Measurements from ENCODE around the gene TEDC1.
"Not testable (repeated sequence)": the region's sequence is repeated elsewhere in the genome, so short reads cannot be mapped to it uniquely, and the experiment has no call there.

TEDC1 gene

DNA sequence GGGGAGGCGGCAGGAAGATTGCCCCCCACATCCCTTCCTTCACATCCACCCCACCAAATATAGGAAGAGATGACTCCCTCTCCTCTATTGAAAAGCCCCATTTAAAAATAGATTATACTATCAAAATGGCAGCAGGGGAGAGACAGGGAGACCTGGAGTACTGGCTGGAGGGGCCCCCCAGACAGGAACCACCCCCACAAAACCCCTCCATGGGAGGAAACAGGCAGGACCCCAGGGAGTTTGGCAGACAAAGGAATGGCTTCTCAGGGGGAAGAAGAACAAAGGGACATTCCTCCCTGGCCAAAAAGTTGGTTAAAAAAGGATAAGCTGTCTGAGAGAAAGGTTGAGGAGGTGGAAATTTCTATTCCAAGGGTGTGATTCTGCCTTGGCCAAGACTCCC is 54.6 kb downstream of the TEDC1 start:
- not testable (repeated sequence) for DNase-seq

DNA sequence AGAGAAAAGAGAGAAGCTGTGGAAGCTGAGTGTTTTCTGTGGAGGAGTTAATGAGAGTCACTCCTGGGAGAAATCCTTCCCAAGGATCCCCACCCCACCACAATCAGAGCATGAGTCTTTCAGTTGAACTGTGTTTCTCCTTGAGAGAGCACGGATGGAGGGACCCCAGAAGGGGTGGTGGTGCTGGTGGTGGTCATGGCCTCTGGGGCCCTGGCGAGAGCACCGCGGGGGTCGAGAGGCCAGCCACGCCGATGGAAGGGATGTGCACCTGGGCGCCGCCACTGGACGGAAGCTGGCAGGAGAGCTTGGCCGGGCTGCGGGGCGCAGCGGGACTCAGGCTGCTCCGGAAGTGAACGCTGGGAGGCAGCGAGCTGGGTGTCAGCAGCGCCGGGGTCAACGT is 55.4 kb downstream of the TEDC1 start:
- DNase-seq = not testable (repeated sequence)

DNA sequence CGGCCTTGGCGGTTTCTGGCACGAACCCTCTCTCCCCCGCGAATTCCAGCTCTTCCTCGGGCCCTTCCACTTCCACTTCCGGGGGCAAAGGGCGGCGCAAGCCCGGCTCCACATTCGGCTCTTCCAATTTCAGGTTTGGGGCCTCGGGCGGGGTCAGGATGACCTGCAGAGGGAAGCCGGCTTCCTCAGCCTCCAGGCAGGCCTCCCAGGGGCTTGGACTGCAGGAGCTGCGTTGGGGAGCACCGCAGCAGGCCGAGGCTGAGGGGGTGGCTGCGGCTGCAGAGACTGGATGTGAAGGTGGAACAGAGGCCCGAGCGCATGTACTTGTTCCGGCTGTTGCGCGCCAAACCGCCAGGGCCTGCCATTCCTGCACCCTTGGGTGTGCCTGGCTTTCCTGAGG is 56.0 kb downstream of the TEDC1 start:
- not testable (repeated sequence) for DNase-seq

DNA sequence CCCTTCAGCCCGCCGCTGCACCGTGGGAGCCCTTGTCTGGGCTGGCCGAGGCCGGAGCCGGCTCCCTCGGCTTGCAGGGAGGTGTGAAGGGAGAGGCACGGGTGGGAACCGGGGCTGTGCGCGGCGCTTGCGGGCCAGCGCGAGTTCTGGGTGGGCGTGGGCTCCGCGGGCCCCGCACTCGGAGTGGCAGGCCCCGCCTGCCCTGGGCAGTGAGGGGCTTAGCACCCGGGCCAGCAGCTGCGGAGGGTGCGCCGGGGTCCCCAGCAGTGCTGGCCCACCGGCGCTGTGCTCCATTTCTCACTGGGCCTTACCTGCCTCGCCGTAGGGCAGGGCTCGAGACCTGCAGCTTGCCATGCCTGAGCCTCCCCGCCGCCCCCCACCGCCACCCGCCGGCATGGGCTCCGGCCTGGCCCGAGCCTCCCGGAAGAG is 56.7 kb downstream of the TEDC1 start:
- no peak for DNase-seq
